ENCODE measurements around the gene NHLRC4.
"Not testable (repeated sequence)": the region's sequence is repeated elsewhere in the genome, so short reads cannot be mapped to it uniquely, and the experiment has no call there.

Gene NHLRC4

GRCh38 chr16:592518-593306 is 25.9 kb downstream of the NHLRC4 start:
- in situ Hi-C loops (cut with HindIII; ENCODE audit: low sequenced_read_pairs) = no loop called here

- in situ Hi-C loops (cut with HindIII; ENCODE audit: low sequenced_read_pairs) = no loop called here
Observed at GRCh38 chr16:593406-593805, 26.6 kb downstream of the NHLRC4 start.

- in situ Hi-C loops (cut with HindIII; ENCODE audit: low sequenced_read_pairs) = no loop called here
Observed at GRCh38 chr16:593807-594206, 27.0 kb downstream of the NHLRC4 start.

- in situ Hi-C loops (cut with HindIII; ENCODE audit: low sequenced_read_pairs) = no loop called here
Observed at GRCh38 chr16:595094-595528, 28.3 kb downstream of the NHLRC4 start.

- in situ Hi-C loops (cut with HindIII; ENCODE audit: low sequenced_read_pairs) = no loop called here
Observed at GRCh38 chr16:595942-596735, 29.3 kb downstream of the NHLRC4 start.

GRCh38 chr16:596736-597060 is 29.9 kb downstream of the NHLRC4 start:
- in situ Hi-C loops (cut with HindIII; ENCODE audit: low sequenced_read_pairs) = no loop called here

- in situ Hi-C loops (cut with HindIII; ENCODE audit: low sequenced_read_pairs) = not testable (repeated sequence)
Observed at GRCh38 chr16:597655-598054, 30.9 kb downstream of the NHLRC4 start.

GRCh38 chr16:598823-599739 is 32.3 kb downstream of the NHLRC4 start:
- in situ Hi-C loops (cut with HindIII; ENCODE audit: low sequenced_read_pairs) = no loop called here

GRCh38 chr16:600781-601180 is 34.0 kb downstream of the NHLRC4 start:
- in situ Hi-C loops (cut with HindIII; ENCODE audit: low sequenced_read_pairs) = no loop called here

GRCh38 chr16:603933-604332 is 37.1 kb downstream of the NHLRC4 start:
- in situ Hi-C loops (cut with HindIII; ENCODE audit: low sequenced_read_pairs) = no loop called here

GRCh38 chr16:606656-607307 is 40.0 kb downstream of the NHLRC4 start:
- in situ Hi-C loops (cut with HindIII; ENCODE audit: low sequenced_read_pairs) = no loop called here

GRCh38 chr16:608019-608418 is 41.2 kb downstream of the NHLRC4 start:
- in situ Hi-C loops (cut with HindIII; ENCODE audit: low sequenced_read_pairs) = no loop called here

GRCh38 chr16:609316-609715 is 42.5 kb downstream of the NHLRC4 start:
- in situ Hi-C loops (cut with HindIII; ENCODE audit: low sequenced_read_pairs) = no loop called here

- in situ Hi-C loops (cut with HindIII; ENCODE audit: low sequenced_read_pairs) = no loop called here
Observed at GRCh38 chr16:609984-610383, 43.2 kb downstream of the NHLRC4 start.

- in situ Hi-C loops (cut with HindIII; ENCODE audit: low sequenced_read_pairs) = no loop called here
Observed at GRCh38 chr16:610513-611381, 43.9 kb downstream of the NHLRC4 start.

- in situ Hi-C loops (cut with HindIII; ENCODE audit: low sequenced_read_pairs) = no loop called here
Observed at GRCh38 chr16:615122-615521, 48.3 kb downstream of the NHLRC4 start.

- in situ Hi-C loops (cut with HindIII; ENCODE audit: low sequenced_read_pairs) = no loop called here
Observed at GRCh38 chr16:616733-617586, 50.2 kb downstream of the NHLRC4 start.

GRCh38 chr16:617855-618254 is 51.0 kb downstream of the NHLRC4 start:
- in situ Hi-C loops (cut with HindIII; ENCODE audit: low sequenced_read_pairs) = no loop called here
